Left hindlimb (tissue), 1 donor: ENCODE measurements around the gene ID3.

ENCODE experiments used
- DNase-seq: peaks from one replicate; pipeline ENCODE4 v3.0.0-alpha.2; 2018

ID3 gene

GRCh38 chr1:23559136-23559984 is at the start of gene ID3:
Gene ID3 (minus strand): TSS chr1:23559501. CDS start chr1:23559426, 75 bp downstream.
- peak; percentile 98 for DNase-seq

- no peak for DNase-seq
Measured at GRCh38 chr1:23607944-23608343, 48.6 kb upstream of the ID3 start.

- no peak for DNase-seq
Measured at GRCh38 chr1:23601968-23602876, 42.9 kb upstream of the ID3 start.

GRCh38 chr1:23601135-23601967 is 42.0 kb upstream of the ID3 start:
- no peak for DNase-seq

GRCh38 chr1:23600283-23600682 is 41.0 kb upstream of the ID3 start:
- DNase-seq: no peak

- DNase-seq: no peak
Measured at GRCh38 chr1:23599125-23599524, 39.8 kb upstream of the ID3 start.

- no peak for DNase-seq
Measured at GRCh38 chr1:23598424-23598823, 39.1 kb upstream of the ID3 start.

GRCh38 chr1:23597635-23598388 is 38.5 kb upstream of the ID3 start:
- DNase-seq: no peak

- DNase-seq: no peak
Measured at GRCh38 chr1:23596382-23597358, 37.4 kb upstream of the ID3 start.

- no peak for DNase-seq
Measured at GRCh38 chr1:23594927-23595353, 35.6 kb upstream of the ID3 start.

GRCh38 chr1:23594149-23594907 is 35.0 kb upstream of the ID3 start:
- no peak for DNase-seq

GRCh38 chr1:23593556-23594148 is 34.4 kb upstream of the ID3 start:
- peak; percentile 56 for DNase-seq

- no peak for DNase-seq
Measured at GRCh38 chr1:23593042-23593521, 33.8 kb upstream of the ID3 start.

- no peak for DNase-seq
Measured at GRCh38 chr1:23592209-23592892, 33.0 kb upstream of the ID3 start.

- DNase-seq: no peak
Measured at GRCh38 chr1:23591460-23592208, 32.3 kb upstream of the ID3 start.

- no peak for DNase-seq
Measured at GRCh38 chr1:23590058-23590783, 30.9 kb upstream of the ID3 start.

- DNase-seq: no peak
Measured at GRCh38 chr1:23589585-23589986, 30.3 kb upstream of the ID3 start.
